ENCODE measurements around the gene HPSE2.

The HPSE2 gene

GRCh38 chr10:99045671-99046070 lies 190.0 kb downstream of the HPSE2 start:
- no peak for TF ChIP-seq CTCF (conservative IDR thresholded peaks at IDR 0.05; ENCODE audit: low read length)
- no peak overlapping the region for H3K4me3 ChIP-seq (ENCODE audit: low read length)
- DNase-seq (ENCODE audit: low read depth): no peak

GRCh38 chr10:99042051-99042771 lies 193.4 kb downstream of the HPSE2 start:
- no peak for TF ChIP-seq CTCF (conservative IDR thresholded peaks at IDR 0.05; ENCODE audit: low read length)
- no peak for DNase-seq (ENCODE audit: low read depth)
- no peak overlapping the region for H3K4me3 ChIP-seq (ENCODE audit: low read length)

- H3K4me3 ChIP-seq (ENCODE audit: low read length): no peak overlapping the region
- no peak for DNase-seq (ENCODE audit: low read depth)
- TF ChIP-seq CTCF (conservative IDR thresholded peaks at IDR 0.05; ENCODE audit: low read length): no peak
Observed at GRCh38 chr10:99041468-99041867, 194.2 kb downstream of the HPSE2 start.

GRCh38 chr10:99013885-99014284 lies 221.8 kb downstream of the HPSE2 start:
- H3K4me3 ChIP-seq (ENCODE audit: low read length): no peak overlapping the region
- no peak for DNase-seq (ENCODE audit: low read depth)
- no peak for TF ChIP-seq CTCF (conservative IDR thresholded peaks at IDR 0.05; ENCODE audit: low read length)

- no peak for DNase-seq (ENCODE audit: low read depth)
- H3K4me3 ChIP-seq (ENCODE audit: low read length): no peak overlapping the region
- TF ChIP-seq CTCF (conservative IDR thresholded peaks at IDR 0.05; ENCODE audit: low read length): no peak
Observed at GRCh38 chr10:99010286-99010685, 225.4 kb downstream of the HPSE2 start.

GRCh38 chr10:99008054-99008453 lies 227.6 kb downstream of the HPSE2 start:
- no peak overlapping the region for H3K4me3 ChIP-seq (ENCODE audit: low read length)
- TF ChIP-seq CTCF (conservative IDR thresholded peaks at IDR 0.05; ENCODE audit: low read length): no peak
- no peak for DNase-seq (ENCODE audit: low read depth)

- DNase-seq (ENCODE audit: low read depth): no peak
- no peak for TF ChIP-seq CTCF (conservative IDR thresholded peaks at IDR 0.05; ENCODE audit: low read length)
- H3K4me3 ChIP-seq (ENCODE audit: low read length): no peak overlapping the region
Observed at GRCh38 chr10:99007457-99007856, 228.2 kb downstream of the HPSE2 start.
